Measurements from ENCODE around the gene CACNA1B.

DNA sequence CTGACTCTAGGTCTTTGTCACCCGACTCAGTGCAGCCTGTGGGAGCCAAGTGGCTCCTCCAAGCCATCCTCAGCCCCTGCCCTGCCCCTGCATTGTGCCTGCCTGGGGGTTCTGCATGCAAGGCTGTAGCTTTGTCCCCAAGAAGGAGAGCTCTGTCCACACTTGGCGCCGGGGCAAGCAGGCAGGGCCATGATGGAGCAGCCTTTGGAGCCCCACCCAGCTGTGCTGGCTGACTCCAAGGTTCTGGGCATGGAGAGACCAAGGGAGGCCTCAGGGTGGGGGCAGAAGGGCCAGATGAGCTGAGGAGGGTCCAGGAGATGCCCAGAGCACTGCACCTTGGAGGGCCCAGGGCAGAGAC, 226.2 kb downstream of the CACNA1B start:
- TF ChIP-seq, protein P1, sequence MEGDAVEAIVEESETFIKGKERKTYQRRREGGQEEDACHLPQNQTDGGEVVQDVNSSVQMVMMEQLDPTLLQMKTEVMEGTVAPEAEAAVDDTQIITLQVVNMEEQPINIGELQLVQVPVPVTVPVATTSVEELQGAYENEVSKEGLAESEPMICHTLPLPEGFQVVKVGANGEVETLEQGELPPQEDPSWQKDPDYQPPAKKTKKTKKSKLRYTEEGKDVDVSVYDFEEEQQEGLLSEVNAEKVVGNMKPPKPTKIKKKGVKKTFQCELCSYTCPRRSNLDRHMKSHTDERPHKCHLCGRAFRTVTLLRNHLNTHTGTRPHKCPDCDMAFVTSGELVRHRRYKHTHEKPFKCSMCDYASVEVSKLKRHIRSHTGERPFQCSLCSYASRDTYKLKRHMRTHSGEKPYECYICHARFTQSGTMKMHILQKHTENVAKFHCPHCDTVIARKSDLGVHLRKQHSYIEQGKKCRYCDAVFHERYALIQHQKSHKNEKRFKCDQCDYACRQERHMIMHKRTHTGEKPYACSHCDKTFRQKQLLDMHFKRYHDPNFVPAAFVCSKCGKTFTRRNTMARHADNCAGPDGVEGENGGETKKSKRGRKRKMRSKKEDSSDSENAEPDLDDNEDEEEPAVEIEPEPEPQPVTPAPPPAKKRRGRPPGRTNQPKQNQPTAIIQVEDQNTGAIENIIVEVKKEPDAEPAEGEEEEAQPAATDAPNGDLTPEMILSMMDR (IDR thresholded peaks at IDR 0.05), result no peak
- no peak for TF ChIP-seq POLR2A (IDR thresholded peaks at IDR 0.05)
